ENCODE results near the gene PEX1.
"Not testable (repeated sequence)": the region's sequence is repeated elsewhere in the genome, so short reads cannot be mapped to it uniquely, and the experiment has no call there.

GRCh38 chr7:92442720-92443119 is 85.6 kb downstream of the PEX1 start:
- TF ChIP-seq, protein P1, sequence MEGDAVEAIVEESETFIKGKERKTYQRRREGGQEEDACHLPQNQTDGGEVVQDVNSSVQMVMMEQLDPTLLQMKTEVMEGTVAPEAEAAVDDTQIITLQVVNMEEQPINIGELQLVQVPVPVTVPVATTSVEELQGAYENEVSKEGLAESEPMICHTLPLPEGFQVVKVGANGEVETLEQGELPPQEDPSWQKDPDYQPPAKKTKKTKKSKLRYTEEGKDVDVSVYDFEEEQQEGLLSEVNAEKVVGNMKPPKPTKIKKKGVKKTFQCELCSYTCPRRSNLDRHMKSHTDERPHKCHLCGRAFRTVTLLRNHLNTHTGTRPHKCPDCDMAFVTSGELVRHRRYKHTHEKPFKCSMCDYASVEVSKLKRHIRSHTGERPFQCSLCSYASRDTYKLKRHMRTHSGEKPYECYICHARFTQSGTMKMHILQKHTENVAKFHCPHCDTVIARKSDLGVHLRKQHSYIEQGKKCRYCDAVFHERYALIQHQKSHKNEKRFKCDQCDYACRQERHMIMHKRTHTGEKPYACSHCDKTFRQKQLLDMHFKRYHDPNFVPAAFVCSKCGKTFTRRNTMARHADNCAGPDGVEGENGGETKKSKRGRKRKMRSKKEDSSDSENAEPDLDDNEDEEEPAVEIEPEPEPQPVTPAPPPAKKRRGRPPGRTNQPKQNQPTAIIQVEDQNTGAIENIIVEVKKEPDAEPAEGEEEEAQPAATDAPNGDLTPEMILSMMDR (conservative IDR thresholded peaks at IDR 0.05 in 1 of 2, IDR thresholded peaks at IDR 0.05 in 1 of 2; ENCODE audit: low read depth in 1 of 2, low read length in 2 of 2): not testable (repeated sequence)
- TF ChIP-seq EZH2 (IDR thresholded peaks at IDR 0.05; ENCODE audit: low read length, missing control alignments): not testable (repeated sequence)

All from fibroblast of lung (primary cell).